NCI-H2196 (cell line): Measurements from ENCODE around the gene NINJ2.
"Not testable (repeated sequence)": the region's sequence is repeated elsewhere in the genome, so short reads cannot be mapped to it uniquely, and the experiment has no call there.

Experiments
- DNase-seq: peaks from one replicate; lab custom pipeline; 2025; ENCODE audit not compliant: unreplicated experiment; lab: John Stamatoyannopoulos, UW

The NINJ2 gene, protein sequence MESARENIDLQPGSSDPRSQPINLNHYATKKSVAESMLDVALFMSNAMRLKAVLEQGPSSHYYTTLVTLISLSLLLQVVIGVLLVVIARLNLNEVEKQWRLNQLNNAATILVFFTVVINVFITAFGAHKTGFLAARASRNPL

DNA sequence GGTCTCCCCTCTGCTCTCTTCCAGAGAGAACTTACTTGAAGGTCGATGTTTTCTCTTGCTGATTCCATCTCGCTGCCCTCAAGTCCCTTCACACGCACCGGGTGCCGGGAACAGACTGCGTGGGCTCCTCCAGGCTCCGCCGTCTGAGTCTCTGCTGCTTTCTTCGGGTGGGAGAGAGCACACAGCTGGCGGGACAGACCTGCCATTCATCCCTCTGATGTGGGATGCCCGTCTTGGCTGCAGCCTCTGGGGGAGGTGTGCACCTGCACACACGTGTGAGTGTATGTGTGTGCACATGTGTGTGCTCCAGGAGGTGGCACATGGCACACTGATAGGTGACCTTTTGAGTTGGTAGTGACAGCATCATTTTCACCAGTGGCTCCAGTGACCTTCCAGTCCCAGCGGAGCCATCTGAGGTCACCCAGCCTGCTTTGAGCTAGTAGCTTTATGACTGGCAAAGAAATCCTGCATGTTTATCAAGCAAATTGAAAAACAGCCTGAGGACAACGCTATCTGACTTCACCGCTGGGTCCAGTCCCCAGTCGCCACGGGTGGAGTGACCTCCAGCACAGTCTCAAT is at the start of gene NINJ2:
NINJ2 (minus strand) TSS at position 153 of the 579 bp plus-strand sequence; CDS start at position 68, 85 bp downstream.
- DNase-seq: no peak

DNA sequence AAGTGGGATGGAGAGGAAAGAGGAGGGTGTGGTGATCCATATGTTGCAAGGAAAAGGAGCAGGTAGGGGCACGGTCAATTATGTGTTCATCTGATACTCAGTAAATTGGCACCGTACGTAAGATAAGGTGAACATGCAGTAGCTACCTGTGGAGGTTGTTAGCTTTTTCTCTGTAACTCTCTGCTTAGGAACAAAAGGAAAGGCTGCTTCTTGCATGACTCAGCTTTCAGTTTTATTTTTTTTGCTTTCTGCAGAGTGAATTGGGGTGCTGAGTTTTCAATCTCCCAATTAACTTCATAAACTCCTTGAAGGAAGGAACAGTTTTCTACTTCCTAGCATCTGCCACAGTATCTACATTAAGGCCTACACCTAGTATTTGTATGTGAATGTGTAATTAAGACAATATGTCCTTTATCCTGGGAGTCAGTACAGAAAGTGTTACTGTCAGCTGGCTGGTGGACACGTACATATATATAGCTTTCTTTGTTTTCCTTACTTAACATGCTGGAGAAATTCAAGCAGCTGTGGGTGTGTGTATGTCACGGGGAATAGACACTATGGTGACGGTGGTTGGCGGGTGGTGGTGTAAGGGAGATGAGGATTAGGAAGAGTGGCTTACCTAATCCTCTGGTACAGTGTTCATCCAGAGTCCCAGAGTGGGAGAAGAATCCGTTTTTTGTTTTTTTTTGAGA is 49.1 kb upstream of the NINJ2 start:
- DNase-seq: no peak

DNA sequence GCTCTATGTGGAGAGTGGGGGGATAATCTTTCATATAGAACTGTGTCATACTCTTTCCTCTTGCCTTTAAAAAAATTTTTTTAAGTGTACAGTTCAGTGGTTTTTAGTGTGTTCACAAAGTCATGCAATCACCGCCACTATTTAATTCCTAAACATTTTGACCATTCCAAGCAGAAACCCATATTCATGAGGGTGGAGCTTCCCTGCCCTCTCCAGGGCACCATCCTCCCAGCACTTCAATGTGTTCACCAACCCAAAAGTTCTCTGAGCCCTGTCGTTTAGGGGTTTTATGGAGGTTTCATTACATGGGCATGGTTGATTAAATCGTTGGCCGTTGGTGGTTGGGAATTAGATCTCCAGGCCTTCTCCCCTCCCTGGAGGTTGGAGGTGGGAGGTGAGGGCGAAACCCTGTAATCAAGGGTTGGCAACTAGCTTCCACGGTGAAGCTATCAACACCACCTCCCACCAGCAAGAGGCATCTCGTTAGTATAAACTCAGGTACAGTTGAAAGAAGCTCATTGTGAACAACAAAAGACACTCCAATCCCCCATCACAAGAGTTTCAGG is 46.3 kb upstream of the NINJ2 start:
- DNase-seq: no peak

DNA sequence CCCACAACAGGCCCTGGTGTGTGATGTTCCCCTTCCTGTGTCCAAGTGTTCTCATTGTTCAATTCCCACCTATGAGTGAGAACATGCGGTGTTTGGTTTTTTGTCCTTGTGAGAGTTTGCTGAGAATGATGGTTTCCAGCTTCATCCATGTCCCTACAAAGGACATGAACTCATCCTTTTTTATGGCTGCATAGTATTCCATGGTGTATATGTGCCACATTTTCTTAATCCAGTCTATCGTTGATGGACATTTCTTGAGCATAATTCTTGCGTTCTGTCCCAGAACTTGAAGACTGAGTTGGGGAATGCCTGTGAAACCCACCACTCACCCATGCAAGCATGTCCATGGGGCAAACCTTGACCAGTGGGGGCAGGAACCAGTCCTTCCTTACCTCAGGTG is 44.8 kb upstream of the NINJ2 start:
- DNase-seq: not testable (repeated sequence)

DNA sequence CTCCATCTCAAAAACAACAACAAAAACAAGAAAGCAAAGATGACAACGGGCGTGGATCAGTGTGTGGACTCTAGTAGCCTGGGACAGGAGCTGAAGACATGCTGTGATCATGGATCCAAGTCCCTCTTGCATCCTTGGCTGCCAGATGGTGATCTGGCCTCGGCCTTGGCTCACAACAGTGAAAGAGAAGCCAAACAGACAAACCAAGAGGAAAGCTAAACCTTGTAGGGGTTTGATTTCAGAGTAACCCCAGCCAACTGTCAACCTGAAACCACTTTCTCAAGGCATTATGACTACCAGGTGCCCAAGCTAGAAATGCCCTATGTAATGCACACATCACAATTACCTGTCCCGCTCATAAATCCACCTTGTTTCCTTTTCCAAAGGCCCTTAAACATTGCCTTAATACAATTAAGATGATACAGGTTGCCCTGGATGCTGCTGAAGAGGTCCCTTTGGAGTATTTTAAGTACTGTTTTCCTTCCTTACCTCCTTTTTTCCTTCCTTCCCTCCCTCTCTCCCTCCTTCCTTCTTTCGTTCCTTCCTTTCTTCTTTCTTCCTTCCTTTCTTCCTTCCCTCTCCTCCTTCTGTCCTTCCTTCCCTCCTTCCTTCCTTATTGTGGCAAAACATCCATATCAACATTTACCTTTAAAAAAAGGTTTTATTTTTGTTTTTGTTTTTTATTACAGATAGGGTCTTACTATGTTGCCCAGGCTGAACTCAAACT is 41.4 kb upstream of the NINJ2 start:
- DNase-seq: no peak

DNA sequence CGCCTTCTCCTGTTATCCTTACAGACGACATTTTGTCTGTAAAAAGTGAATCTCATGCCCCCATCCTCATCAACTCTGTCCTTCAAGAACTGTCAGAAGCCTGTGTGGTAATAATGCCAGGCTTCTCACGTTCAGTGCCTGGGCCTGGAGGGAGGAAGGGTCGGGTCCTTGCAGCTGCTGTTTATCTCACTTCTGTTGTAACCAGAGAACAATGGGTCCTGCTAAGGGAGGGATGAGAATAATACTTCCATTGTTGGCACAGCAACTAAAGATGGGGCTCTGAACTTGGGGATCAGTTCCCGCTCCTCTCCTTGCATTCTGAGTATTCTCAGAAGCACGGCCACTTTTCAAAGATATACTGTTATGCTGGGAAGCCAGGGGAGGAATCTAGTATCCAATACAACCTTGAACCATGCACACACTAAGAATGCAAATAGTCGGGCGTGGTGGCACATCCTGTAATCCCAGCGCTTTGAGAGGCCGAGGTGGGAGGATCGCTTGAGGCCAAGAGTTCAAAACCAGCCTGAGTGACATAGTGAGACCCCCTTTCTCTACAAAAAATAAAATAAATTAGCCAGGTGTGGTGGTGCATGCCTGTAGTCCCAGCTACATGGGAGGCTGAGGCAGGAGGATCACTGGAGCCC is 38.8 kb upstream of the NINJ2 start:
- no peak for DNase-seq

DNA sequence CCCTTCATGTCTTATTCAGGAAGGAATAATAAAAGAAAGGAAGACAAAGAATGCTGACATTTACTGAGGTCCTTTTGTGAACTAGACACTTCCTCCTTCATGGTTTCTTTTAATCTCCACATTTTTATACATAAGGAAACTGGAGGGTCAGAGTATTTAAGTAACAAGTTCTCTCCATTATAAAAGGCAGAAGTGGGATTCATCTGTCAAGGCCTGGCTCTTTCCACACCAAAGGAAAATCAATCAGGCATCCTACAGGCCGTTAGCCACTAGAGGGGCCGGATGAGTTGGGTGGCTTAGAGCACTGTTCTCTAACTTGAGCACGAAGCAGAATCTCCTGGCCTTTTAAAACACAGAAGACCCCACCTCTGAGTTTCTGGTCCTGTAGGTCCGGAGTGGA is 36.8 kb upstream of the NINJ2 start:
- no peak for DNase-seq

DNA sequence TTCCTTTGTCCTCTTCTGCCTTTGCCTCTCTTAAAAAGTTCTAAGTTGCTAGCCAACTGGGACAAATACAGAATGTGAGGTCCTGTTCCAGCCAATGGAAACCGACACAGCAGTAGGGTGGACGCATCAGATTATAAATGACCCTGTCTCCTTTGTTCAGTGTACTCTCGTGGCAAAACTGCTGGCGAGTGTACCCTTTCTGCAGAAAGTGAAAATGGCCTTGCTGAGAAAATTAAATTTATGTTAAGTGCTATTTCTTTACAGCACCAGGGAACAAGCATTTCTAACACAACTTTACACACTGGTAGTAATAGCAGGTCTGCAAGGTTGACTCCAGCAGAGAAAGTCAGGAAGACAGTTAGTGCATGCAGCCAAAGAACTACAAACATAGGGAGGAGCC is 35.0 kb upstream of the NINJ2 start:
- DNase-seq: not testable (repeated sequence)

DNA sequence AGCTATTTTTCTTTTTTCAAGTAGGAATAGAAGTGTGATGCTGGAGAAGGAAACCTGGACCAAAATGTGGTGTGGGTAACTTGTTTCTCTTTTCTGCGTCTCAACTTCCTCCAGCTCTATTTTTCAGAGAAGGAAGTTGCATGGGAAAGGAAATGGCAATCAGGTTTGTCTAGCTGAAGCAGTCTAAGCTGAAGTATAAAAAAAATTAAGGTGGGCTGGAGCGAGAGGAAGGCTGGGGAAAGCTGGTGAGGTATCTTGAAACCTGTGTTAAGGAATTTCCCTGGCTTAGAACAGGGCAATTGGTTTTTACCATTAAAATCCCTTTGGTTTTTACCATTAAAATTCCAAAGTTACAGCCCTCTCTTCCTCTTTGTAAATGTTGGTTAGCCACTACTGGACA is 34.2 kb upstream of the NINJ2 start:
- DNase-seq: no peak

DNA sequence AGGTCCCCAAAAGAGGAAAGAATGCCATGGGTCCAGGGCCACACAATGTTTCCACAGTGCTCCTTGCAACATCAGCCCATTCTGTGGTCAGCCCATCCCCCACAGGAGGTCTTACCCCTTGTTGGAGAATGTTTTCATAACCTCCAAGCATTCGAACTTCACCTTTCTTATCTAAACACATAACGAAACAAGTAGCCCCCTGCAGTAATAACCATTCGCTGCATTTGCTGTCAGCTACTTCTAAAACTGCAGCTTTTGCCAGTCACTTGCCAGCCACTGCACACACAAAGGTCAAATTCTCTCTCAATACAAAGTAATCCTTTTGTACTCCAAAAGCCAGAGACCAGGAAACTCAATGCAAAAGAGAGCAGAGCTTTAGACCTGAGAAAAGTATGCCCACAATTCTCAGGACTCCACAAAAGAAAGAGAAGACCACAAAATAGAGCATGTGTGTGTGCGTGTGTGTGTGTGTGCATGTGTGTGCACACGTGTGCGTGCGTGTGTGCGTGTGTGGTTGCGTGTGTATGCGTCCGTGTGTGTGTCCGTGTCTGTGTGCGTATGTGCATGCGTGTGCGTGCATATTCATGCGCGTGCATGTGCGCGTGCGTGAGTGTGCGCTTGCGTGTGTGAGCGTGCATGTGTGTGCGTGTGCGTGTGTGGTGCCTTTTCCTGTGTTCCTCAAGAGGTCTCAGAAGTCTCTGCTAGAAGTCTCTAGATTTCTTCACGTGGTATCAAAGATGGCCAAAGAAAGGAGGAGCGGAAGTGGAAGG is 31.7 kb upstream of the NINJ2 start:
- DNase-seq: no peak

DNA sequence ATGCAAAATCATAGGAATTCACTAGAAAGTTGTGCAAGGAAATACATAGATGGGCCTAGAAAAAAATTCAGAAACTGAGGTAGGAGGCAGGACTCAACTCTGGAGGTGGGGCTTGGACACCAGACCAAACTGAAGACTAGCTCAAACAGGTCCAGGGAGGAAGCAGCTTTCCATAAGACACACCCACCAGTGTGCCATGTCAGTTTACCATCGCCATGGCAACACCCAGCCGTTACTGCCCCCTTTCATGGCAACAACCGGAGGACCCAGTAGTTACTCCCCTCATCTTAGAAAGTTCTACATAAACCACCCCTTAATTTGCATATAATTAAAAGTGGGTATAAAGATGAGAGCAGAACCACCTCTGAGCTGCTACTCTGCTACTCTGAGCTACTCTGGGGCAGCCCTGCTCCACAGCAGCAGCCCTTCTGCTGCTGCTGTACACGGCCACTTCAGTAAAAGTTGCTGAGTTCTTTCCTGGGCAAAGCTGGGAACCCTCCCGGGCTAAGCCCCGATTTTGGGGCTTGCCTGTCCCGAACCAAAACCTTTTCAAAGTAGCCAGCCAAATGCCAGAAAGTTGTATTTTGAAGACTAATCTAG is 30.8 kb upstream of the NINJ2 start:
- no peak for DNase-seq

DNA sequence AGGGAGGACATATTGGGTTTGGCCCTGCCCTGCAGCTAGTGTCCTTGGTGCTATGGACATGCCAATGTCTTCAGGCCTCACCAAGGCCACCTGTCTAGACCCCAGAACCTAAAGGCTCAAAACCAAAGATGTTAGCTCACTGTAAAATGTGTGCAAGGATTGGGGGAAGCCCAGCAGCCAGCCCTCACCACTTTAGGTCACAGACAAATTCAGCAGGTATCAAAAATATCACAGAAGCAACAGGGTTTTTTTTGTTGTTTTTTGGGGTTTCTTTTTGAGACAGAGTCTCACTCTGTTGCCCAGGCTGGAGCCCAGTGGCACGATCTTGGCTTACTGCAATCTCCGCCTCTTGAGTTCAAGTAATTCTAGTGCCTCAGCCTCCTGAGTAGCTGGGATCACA is 29.0 kb upstream of the NINJ2 start:
- DNase-seq: no peak

DNA sequence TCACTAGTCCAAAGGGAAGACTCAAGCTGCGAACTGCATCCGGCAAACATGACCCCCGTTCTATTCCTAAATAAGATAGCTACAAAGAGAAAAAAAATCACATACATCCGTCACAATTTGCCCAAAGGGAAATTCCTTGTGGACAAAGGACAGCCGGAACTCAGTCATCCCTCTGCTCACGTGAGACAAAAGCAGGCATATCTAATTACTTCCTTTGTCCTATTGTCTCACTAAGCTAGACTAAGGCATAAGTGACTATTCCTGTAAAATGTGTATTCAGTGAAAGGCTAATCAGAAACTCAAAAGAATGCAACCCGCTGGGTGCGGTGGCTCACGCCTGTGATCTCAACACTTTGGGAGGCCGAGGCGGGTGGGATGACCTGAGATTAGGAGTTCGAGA is 27.2 kb upstream of the NINJ2 start:
- DNase-seq: no peak

DNA sequence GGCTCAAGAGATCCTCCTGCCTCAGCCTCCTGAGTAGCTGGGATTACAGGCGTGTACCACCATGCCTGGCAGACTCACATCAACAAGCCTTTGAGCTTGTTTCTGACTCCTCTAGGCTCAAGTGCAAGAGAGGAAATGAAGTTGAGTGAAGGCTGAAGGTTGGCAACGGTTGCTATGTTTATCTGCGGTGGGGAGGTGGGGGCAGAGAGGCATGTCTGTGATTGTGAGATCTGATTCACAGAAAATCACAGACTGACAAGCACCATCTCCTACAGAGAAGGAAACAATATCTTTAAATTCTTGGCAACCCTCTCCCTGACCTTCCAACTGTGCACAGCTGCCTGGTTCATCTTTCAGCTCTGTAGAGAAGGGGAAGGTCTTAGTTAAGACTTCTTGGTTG is 22.1 kb upstream of the NINJ2 start:
- peak; percentile 1 for DNase-seq

DNA sequence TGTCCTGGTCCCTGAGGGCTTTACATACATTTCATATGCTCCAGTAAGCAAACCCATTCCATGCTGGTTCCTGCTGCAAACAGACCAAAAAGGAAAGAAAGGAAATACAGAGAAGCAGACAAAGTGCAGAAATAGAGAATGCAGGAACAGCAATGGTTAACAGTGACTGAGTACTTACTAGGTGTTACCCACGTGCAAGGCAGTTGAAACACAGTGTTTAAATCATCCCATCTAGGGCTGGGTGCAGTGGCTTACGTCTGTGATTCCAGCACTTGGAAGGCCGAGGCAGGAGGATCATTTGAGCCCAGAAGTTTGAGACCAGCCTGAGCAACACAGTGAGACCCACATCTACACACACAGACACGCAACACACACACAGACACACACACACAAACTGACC is 21.2 kb upstream of the NINJ2 start:
- no peak for DNase-seq

DNA sequence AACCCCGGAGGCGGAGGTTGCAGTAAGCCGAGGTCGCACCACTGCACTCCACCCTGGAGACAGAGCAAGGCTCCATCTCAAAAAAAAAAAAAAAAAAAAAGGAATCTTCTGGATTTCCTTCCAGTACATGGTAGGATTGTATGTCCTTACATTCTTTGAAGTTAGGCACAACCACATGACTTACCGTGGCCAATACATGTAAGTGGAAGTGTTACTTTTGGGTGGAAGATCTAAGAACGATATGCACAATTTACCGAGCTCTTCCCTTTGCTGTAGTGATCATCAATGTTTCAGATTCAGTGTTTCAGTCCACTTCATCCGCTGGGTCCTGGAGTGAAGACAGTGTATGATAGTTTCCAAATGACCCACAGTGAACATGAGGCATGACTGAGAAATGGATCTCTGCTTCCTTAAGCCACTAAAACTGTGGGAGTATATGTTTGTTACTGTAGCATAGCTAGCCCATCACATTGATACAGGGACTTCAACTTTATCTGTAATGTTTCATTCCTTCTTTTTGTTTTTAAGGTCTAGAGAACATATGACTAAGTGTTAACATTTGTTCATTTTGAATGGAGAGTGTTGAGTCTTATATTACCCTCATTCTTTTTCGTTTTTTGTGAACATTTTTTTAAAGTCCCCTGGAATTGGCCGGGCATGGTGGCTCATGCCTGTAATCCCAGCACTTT is 18.5 kb upstream of the NINJ2 start:
- no peak for DNase-seq

DNA sequence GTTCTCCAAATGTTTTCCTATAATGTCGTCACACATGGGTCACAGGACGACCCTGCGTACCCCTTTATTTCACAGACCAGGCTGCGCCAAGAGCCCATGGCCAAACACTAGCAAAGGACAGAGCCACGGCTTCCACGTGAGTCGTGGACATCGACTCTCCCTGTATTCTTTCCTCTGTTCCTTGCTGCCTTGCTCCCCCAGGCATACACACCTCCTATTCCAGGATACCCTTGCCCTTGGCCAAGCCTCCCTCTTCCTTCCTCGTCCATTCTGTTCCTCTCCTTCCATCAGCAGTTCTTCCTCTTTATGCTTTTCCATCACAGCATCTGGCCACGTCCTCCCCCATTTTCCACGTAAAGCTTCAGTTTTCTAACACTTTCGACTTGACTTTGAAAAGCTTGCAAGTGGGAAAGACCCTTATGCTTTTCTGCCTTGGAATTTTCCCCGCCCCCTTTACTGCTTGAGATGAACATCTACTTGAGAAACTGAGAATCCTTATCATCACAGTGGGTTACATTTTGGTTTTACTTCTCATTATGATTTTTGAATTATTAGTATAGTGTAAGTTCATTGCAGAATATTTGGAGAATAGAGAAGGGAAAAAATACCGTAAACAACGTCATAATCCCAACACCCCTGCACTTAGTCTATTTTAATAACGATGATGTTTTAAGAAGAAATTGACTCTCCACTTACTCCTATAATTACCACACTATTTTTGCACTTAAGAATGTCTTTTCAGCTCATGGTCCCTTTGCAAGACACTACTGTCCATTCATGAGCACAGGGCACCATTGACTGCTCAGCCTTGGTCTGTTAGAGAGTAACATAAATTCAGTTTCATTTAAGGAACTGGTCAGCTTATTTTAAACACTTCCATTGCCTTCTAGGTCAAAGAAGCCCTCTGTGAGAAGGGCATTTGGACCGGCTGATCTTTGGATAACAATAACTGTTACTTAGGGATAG is 15.8 kb upstream of the NINJ2 start:
- DNase-seq: no peak

DNA sequence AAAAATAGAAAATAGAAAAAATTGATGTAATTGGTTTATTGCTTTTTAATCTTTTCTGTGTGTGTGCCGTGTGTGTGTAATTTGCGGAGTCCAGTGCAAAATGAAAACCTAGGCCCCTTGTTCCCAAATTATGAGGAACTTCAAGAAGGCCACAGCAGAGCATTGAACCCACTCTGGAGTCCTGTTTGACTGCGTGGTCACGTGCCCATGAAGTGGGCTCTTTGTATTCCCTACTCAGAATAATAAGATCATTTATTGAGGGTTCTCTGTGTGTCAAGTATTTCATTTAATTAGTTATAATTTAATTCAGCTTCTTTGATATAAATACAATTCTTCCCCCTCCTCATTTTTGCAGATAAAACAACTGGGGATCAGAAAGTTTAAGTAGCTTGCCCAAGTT is 12.3 kb upstream of the NINJ2 start:
- no peak for DNase-seq
